Activated CD4-positive, alpha-beta memory T cell treated with anti-CD3 and anti-CD28 coated beads for 36 hours (primary cell): Measurements from ENCODE around the gene CHRM4. TPM values are rescaled to one million over a fixed set of nuclear protein-coding genes. Genes with fewer than 3 reads are reported as not detected.

ENCODE experiments used
- CTCF ChIA-PET: fragments of 350-600 bp; sonication (Branson Sonifier 250); formaldehyde crosslinking; loops from one replicate; lab custom pipeline; 2021; ENCODE audit warnings: antibody characterized with exemption, inconsistent platforms; lab: Charles Lee
- POLR2A ChIA-PET: fragments of 350-600 bp; sonication (Branson Sonifier 250); formaldehyde crosslinking; loops from one replicate; lab custom pipeline; 2021; ENCODE audit warnings: antibody characterized with exemption; lab: Charles Lee
- DNase-seq: peaks from one replicate; pipeline ENCODE4 v3.0.0-alpha.2; 2020
- H3K27ac Mint-ChIP-seq: one replicate; pipeline ENCODE4 v1.8.0; 2021; ENCODE audit warnings: mixed read lengths
- H3K27me3 Mint-ChIP-seq: one replicate; pipeline ENCODE4 v1.8.0; 2021; ENCODE audit warnings: mixed read lengths
- H3K36me3 Mint-ChIP-seq: one replicate; pipeline ENCODE4 v1.8.0; 2021; ENCODE audit warnings: mixed read lengths
- H3K4me1 Mint-ChIP-seq: one replicate; pipeline ENCODE4 v1.8.0; 2021; ENCODE audit warnings: low read depth, mixed read lengths
- H3K4me3 Mint-ChIP-seq: one replicate; pipeline ENCODE4 v1.8.0; 2021; ENCODE audit warnings: mild to moderate bottlenecking, mixed read lengths
- H3K9me3 Mint-ChIP-seq: one replicate; pipeline ENCODE4 v1.8.0; 2021; ENCODE audit warnings: mixed read lengths
- intact Hi-C: fragments of 100-400 bp; cut with micrococcal nuclease; formaldehyde crosslinking; loops from one replicate; pipeline ENCODE4 v1.15.1; 2023
- microRNA-seq: library from miRNA; unstranded; fragments of <30 nt; microRNA quantifications from one replicate; pipeline ENCODE4 v1.2.0, GENCODE V29; 2022; ENCODE audit warnings: borderline number of aligned reads, borderline microRNAs expressed, borderline replicate concordance
- total RNA-seq, 2 experiments: library from RNA; stranded (reverse); gene quantifications; one replicate each; pipeline ENCODE4 v1.2.3, GENCODE V29; 2021

CHRM4 gene
- total RNA-seq, 2 experiments from 2014 or later, result not detected

DNA sequence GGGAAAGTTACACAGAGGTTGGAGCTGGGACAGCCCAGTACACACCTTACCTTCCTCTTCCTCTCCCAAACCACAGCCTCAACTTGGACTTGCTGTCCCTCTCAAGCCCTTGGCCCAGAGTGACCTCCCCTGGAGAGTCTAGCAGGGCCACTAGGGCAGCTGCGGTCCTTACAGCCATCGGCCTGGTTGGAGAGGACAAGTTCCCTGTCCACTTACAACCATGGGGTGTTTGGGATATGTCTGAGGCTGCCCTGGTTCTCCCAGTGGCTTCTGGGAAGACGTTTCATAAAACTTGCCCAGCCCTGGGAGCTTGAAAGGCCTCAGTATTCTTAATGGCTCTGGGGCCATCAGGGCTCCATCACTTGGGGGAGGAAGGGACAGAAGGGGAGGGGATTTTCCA, 57.4 kb downstream of the CHRM4 start:
- Mint-ChIP-seq H3K27ac (no peak overlapping the region), H3K4me3 (peak overlapping the region; percentile 73), H3K9me3 (no peaks in the 10 kb centered on the region), H3K36me3 (no peaks in the 10 kb centered on the region), H3K4me1 (peaks cover 75% of the 10 kb centered on the region), H3K27me3 (no peaks in the 10 kb centered on the region)
- CTCF ChIA-PET, result interaction anchor here (1.1 to 7.6 kb wide), 4 partner anchors 10 to 96 kb away, joined by 4 to 52 read pairs (median 8); partner anchors contain the start of gene DGKZ
- POLR2A ChIA-PET, result no interaction called here
- intact Hi-C loops, result no loop called here
- DNase-seq, result no peak

Small RNA genes within 50 kb of the gene (microRNA-seq; reads per million reads assigned to microRNA genes)
- not detected for gene MIR4688

Other genes starting within 250 kb of the CHRM4 start
- not detected for gene CREB3L1, start 114.1 kb downstream of the CHRM4 start, total RNA-seq
- 10 to 100 TPM; 85.3 to 88.7 TPM for gene DGKZ, start 44.3 kb downstream of the CHRM4 start, total RNA-seq
- gene MDK, start 10.1 kb downstream of the CHRM4 start, total RNA-seq, result 1 to 10 TPM; 5.9 to 7.0 TPM
- 10 to 100 TPM; 22.5 to 24.1 TPM for gene AMBRA1, start 202.2 kb upstream of the CHRM4 start, total RNA-seq
- gene HARBI1, start 225.5 kb upstream of the CHRM4 start, total RNA-seq, result 1 to 10 TPM; 3.1 TPM
- gene ATG13, start 225.8 kb upstream of the CHRM4 start, total RNA-seq, result 10 to 100 TPM; 49.9 to 51.0 TPM